ENCODE data around the gene TAC3. TPM values are rescaled to one million over a fixed set of nuclear protein-coding genes. Genes with fewer than 3 reads are reported as not detected.

TAC3 gene
- total RNA-seq, 1 experiment from 2014 or later: 6.2 TPM

- Histone ChIP-seq H3K4me2 (ENCODE audit: insufficient read depth, insufficient read length, low read length) (no peak overlapping the region), H3K23ac (ENCODE audit: insufficient read length, low read depth, low read length) (no peak overlapping the region), H3K23me2 (ENCODE audit: insufficient read length, low read depth, low read length, poor library complexity, severe bottlenecking) (no peaks in the 10 kb centered on the region), H2BK20ac (ENCODE audit: low read depth, low read length, poor library complexity, severe bottlenecking) (no peak overlapping the region), H3K9me3 (ENCODE audit: control insufficient read depth, low read depth, low read length) (no peaks in the 10 kb centered on the region), H3K27me3 (ENCODE audit: insufficient read depth, low read length) (no peaks in the 10 kb centered on the region), H3K4ac (ENCODE audit: low read depth, low read length) (no peak overlapping the region), H2BK12ac (ENCODE audit: insufficient read length, low read depth, low read length) (no peak overlapping the region), H3K14ac (ENCODE audit: insufficient read depth, low read length) (no peak overlapping the region), H2BK15ac (ENCODE audit: low read depth, low read length) (no peak overlapping the region), H4K91ac (ENCODE audit: insufficient read length, low read depth, low read length) (no peak overlapping the region), H4K20me1 (ENCODE audit: control insufficient read depth, insufficient read depth, insufficient read length) (no peaks in the 10 kb centered on the region), H3K79me2 (ENCODE audit: insufficient read depth, low read length) (no peaks in the 10 kb centered on the region), H2BK5ac (ENCODE audit: insufficient read length, low read length) (no peak overlapping the region), H3K56ac (ENCODE audit: insufficient read length, low read depth, low read length) (no peak overlapping the region), H2AFZ (ENCODE audit: low read length) (peak overlapping the region; percentile 56), H3K4me1 (ENCODE audit: insufficient read depth, low read length) (no peaks in the 10 kb centered on the region), H4K5ac (ENCODE audit: insufficient read length, low read depth, low read length) (no peak overlapping the region), H3K79me1 (ENCODE audit: insufficient read depth, low read depth, low read length, poor library complexity, severe bottlenecking) (no peaks in the 10 kb centered on the region), H3K27ac (ENCODE audit: insufficient read length, low read depth, low read length) (no peak overlapping the region), H3K9ac (ENCODE audit: extremely low read depth, insufficient read length, low read length) (no peak overlapping the region), H2BK120ac (ENCODE audit: low read depth, low read length, poor library complexity, severe bottlenecking) (no peak overlapping the region), H2AK5ac (ENCODE audit: insufficient read length, low read length) (no peak overlapping the region), H3T11ph (ENCODE audit: low read length) (no peak overlapping the region), H4K8ac (replicated peaks; ENCODE audit: insufficient read length, low read depth, low read length) (no peak overlapping the region), H3K18ac (ENCODE audit: insufficient read length, low read depth, low read length) (no peak overlapping the region)
- H3K9me3 Mint-ChIP-seq: no peaks in the 10 kb centered on the region
- peak; percentile 30; the same call in 1 of the 3 replicates for TF ChIP-seq CTCF (conservative IDR thresholded peaks at IDR 0.05)
- no peak overlapping the region for H3K4me3 Mint-ChIP-seq
- peaks cover 5% of the 10 kb centered on the region for H3K27me3 Mint-ChIP-seq (ENCODE audit: low read depth)
- peaks cover 21 to 36% of the 10 kb centered on the region in 2 experiments for H3K4me1 Mint-ChIP-seq
- no peak for DNase-seq
- no peaks in the 10 kb centered on the region for H3K36me3 Mint-ChIP-seq (ENCODE audit: insufficient read depth in 1 of 3, low read depth in 3 of 3)
- WGBS (ENCODE audit: extremely low coverage, insufficient read length, low lambda C conversion rate): no CpG with 5 or more reads among the region's 2 CpGs
- H3K27ac Mint-ChIP-seq: no peak overlapping the region
Observed at GRCh38 chr12:57031138-57031725, 14.9 kb upstream of the TAC3 start.

All from H9 (cell line).